GM13977 (cell line): ENCODE results near the gene VCAM1.
"Not testable (repeated sequence)": the region's sequence is repeated elsewhere in the genome, so short reads cannot be mapped to it uniquely, and the experiment has no call there.

Source experiments
- DNase-seq: peaks from one replicate; pipeline ENCODE4 v3.0.0; 2012; ENCODE audit warnings: low spot score
- CTCF ChIP-seq: IDR thresholded peaks from 2 replicates; pipeline ENCODE4 v1.5.1; 2012; ENCODE audit warnings: mild to moderate bottlenecking, control low read depth; ENCODE audit not compliant: insufficient read depth; ENCODE audit errors: extremely low read depth, missing control alignments
- in situ Hi-C: fragments of 300-500 bp; cut with MboI; formaldehyde crosslinking; loops from one replicate; pipeline ENCODE4 v1.12.0; 2022; ENCODE audit warnings: low sequenced_read_pairs, low pct_unique_long_range_greater_than_20kb, mixed read lengths, inconsistent platforms; ENCODE audit not compliant: unreplicated experiment

The VCAM1 gene

GRCh38 chr1:100778748-100779147 lies 59.2 kb downstream of the VCAM1 start:
- no peak for TF ChIP-seq CTCF
- in situ Hi-C loops = no loop called here
- DNase-seq = no peak

GRCh38 chr1:100780814-100781213 lies 61.3 kb downstream of the VCAM1 start:
- TF ChIP-seq CTCF = no peak
- in situ Hi-C loops = no loop called here
- DNase-seq = no peak

- in situ Hi-C loops = not testable (repeated sequence)
Observed at GRCh38 chr1:100781728-100782127, 62.2 kb downstream of the VCAM1 start.

DNA sequence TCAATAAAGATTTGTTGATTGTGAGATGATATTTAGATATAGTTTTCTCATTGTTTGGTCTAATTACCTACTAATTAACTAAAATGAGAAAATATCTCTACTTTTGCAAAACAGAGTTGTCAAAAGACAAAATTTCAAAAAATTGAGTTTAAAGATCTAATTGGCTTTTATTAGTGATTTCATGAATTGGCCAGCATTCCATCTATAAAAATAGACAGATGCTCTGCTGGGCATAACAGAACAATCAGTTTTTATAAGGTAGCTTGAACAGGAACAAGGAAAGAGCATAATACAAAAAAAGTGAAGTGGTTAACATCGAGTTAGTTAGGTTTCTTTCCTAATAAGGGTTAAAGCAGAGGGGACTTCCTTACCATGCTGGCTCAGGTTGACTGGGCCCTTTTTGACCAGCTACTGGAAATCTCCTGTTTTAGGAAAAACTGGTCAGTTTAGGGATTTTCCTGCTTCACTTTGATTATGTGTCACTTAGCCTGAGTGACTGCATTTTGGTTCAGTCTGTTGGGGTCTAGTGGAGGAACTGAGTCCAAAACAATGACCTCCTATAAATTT lies 63.0 kb downstream of the VCAM1 start:
- in situ Hi-C loops = no loop called here
- TF ChIP-seq CTCF = no peak
- no peak for DNase-seq

More at GRCh38 chr1:100781728-100782127, 62.2 kb downstream of the VCAM1 start:
- DNase-seq = not testable (repeated sequence)

- DNase-seq = no peak
- no peak for TF ChIP-seq CTCF
- in situ Hi-C loops = no loop called here
Observed at GRCh38 chr1:100785470-100786052, 66.0 kb downstream of the VCAM1 start.

DNA sequence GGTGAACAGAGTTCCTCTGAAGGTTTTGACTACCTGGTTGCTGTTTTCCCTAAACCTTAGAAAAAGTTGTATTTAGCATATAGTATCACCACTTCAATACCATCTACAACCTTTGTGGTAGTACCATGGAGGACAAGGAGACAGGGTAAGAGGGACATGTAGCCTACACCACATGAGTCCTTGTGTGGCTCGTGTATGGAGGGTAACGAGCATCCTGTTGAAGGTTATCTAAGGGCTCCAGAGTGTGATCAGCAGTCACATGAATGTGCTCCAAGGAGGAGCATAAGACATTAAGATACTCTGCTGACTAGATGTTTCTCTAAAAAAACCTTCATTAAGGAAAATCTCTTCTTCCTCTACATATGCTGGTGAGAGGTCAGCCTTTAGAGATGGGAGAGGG lies 67.3 kb downstream of the VCAM1 start:
- no peak for TF ChIP-seq CTCF
- no peak for DNase-seq
- in situ Hi-C loops = no loop called here
